Fibroblast of pulmonary artery (primary cell): ENCODE results near the gene HPX.

Experiments
- DNase-seq: peaks from one replicate; pipeline ENCODE4 v3.0.0-alpha.2; 2010; ENCODE audit warnings: low read depth
- H3K4me3 ChIP-seq: replicated peaks from 2 replicates; pipeline ENCODE4 v1.5.1; 2011; ENCODE audit warnings: low read depth, mild to moderate bottlenecking, control low read depth, low read length, moderate library complexity
- TF ChIP-seq, protein P1 (sequence below): IDR thresholded peaks from 2 replicates; pipeline ENCODE4 v1.5.1; 2011; ENCODE audit warnings: mild to moderate bottlenecking, control low read depth, low read length, inconsistent platforms; ENCODE audit errors: missing control alignments

Gene HPX

DNA sequence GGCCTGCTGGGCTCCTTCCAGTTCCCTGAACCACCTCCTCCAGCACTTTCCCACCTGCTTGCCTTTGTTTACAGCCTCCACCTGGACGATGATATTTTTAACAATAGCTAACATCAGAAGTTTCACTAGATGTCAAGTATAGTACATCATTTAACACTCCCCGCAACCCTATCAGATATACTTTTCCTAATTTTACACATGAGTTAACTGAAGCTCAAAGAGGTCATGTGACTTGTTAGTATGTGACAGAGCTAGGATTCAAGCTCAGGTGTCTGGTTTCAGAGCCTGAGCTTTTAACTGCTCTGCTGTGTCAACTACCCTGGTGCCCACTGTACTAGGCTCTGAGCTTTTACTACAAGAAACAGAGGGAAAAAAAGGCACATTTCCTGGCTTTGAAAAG lies 14.3 kb upstream of the HPX start:
- no peak for DNase-seq
- no peak overlapping the region for H3K4me3 ChIP-seq
- TF ChIP-seq, protein P1, sequence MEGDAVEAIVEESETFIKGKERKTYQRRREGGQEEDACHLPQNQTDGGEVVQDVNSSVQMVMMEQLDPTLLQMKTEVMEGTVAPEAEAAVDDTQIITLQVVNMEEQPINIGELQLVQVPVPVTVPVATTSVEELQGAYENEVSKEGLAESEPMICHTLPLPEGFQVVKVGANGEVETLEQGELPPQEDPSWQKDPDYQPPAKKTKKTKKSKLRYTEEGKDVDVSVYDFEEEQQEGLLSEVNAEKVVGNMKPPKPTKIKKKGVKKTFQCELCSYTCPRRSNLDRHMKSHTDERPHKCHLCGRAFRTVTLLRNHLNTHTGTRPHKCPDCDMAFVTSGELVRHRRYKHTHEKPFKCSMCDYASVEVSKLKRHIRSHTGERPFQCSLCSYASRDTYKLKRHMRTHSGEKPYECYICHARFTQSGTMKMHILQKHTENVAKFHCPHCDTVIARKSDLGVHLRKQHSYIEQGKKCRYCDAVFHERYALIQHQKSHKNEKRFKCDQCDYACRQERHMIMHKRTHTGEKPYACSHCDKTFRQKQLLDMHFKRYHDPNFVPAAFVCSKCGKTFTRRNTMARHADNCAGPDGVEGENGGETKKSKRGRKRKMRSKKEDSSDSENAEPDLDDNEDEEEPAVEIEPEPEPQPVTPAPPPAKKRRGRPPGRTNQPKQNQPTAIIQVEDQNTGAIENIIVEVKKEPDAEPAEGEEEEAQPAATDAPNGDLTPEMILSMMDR = no peak

DNA sequence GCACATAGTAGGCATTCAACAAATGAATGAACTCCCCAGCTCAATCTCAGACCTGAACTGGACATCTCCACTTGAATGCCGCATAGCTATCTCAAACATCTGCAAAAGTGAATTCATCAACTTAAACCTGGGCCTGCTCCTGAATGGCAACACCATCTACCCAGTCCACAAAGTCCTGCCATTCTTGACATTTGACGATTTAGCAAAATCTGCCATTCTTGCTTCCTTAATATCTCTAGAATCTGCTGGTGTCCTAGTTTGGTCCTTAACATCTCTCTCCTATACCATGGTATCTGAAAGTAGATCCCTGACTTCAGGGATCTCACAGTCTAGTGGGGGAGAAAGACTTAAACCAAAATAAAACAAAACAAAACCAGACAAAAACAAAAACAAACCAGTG lies 12.4 kb upstream of the HPX start:
- no peak for DNase-seq
- TF ChIP-seq, protein P1 = no peak
- no peak overlapping the region for H3K4me3 ChIP-seq

DNA sequence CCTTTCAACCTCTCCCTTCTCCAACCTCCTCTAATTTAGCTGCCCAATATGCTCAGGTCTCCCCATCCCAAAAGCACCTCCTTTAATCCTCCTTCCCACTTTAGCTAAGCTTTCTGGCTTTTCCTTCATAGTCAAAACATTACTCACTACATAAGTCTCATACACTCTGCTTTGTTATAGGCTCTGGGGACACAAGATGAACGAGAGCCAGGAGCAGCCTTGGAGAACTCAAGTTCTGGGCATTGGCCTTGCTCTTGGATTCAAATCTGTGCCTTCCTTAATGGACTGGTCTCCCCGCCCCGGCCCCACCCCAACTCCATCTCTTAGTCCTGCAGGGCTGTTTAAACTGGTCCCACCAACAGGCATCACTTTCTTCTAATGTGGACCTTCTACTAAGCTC lies 11.4 kb upstream of the HPX start:
- no peak for DNase-seq

DNA sequence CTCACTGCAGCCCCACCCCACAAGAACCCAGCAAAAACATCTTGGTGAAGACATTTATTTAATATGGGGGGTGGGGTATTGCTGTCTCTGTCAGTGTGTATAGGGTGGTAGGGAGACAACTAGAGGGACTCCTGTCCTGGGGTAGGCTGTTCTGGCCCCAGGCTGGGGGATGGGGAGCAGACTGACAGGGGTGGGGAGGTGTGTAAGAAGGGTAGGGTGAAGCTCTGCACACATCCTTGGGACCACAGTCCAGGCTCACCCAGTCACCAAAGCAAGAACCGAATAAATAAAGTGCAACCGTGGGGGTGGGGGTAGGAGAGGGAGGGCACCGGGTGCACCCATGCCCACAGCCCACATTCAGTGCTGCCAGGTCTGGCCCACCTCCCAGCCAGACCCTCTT lies 7.8 kb upstream of the HPX start:
- no peak overlapping the region for H3K4me3 ChIP-seq
- TF ChIP-seq, protein P1 = no peak
- DNase-seq = no peak

More for the DNA sequence above, 11.4 kb upstream of the HPX start:
- no peak overlapping the region for H3K4me3 ChIP-seq
- TF ChIP-seq, protein P1 = no peak

DNA sequence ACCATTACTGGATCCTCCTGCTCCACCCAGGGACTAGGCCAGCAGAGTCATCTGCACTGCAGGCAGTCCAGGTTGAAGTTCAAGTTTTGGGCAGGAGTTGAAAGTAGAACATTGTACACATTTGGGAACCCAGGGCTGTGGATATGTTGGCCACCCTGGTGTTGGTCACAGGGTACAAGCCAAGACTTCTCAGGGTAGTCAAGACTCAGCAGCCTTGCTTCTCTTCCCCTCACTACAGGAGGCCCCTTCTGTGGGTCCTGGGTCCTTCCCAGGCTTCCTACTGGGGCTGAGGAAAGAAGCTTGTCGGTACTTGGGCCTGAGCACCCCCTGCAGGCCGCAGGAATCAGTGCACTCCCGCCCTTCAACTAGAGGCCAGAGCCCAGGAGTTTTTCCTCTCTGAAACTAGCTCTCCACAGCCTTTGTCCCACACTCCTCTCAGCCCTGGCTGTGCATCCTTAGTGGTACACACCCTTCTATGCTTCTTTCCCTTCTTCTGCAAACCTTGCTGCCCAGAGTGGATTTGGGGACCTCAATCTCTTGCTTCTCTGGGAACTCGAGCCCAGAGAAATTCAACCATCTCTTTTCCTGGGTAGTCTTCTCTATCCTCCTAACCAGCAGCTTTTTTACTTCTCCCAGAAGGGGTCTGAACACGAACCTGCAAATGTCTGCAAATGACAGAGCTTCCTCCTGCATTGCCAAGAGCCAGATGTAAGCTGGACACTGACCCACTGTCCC lies 2.6 kb upstream of the HPX start:
- no peak overlapping the region for H3K4me3 ChIP-seq
- TF ChIP-seq, protein P1 = peak; percentile 92
- peak; percentile 69 for DNase-seq

DNA sequence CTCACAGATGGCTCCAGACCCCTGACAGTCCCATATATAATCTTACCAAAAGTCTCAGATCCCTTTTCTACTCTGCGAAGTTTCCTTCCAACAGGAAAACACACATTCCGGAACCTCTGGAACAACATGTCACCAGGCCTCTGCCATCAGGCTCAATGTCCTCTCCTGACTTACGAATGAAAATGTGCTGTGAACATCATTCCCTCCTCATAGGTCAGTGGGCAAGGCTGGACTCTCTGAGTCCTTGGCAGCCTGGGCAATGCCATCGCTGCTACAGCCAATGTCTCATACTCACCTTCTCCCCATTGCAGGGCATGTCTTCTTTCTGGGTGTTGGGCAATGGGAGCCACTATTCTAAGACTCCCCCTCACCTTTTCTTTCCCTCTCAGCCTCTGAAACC lies 1.7 kb upstream of the HPX start:
- no peak overlapping the region for H3K4me3 ChIP-seq
- TF ChIP-seq, protein P1 = no peak
- no peak for DNase-seq

DNA sequence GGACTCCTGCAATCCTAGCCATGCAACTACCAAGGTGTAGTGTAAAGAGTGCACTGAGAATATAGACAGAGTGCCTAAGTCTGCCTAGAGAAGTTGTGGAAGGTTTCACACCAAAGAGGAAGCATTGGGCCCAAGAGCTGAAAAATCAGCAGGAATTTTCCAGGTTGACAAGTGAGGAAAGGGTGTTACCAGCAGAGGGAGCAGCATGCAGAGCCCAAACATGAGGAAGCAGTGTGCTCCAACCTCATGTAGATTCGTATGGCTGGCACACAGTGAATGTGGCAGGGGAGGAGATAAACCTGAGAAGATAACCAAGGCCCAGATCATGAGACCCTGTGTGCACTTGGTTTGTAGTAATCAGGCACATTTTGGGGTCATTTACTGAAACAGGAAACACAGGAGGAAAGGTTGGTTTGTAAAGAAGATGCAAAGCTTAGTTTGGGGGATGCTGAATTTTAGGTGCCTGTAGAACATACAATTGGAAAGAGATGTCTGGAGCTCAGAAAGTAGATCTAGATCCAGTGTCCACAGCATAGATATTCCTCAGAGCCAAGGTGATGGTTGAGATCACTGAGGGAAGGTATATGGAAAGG lies 1.7 kb downstream of the HPX start:
- no peak overlapping the region for H3K4me3 ChIP-seq
- DNase-seq = peak; percentile 70
- TF ChIP-seq, protein P1 = peak; percentile 94
